GM21423 (cell line): ENCODE data around the gene AUNIP.

Experiments
- ATAC-seq: cut with Tn5 transposase; IDR thresholded peaks from one replicate; pipeline ENCODE4 v1.9.1; 2021; ENCODE audit warnings: mild to moderate bottlenecking, moderate library complexity; ENCODE audit not compliant: unreplicated experiment

Gene AUNIP

GRCh38 chr1:25797939-25798338 is 61.3 kb downstream of the AUNIP start:
- no peak for ATAC-seq

- no peak for ATAC-seq
These were observed 62.3 kb downstream of the AUNIP start for GRCh38 chr1:25796811-25797458.

GRCh38 chr1:25795946-25796810 is 63.1 kb downstream of the AUNIP start:
- ATAC-seq, result no peak

DNA sequence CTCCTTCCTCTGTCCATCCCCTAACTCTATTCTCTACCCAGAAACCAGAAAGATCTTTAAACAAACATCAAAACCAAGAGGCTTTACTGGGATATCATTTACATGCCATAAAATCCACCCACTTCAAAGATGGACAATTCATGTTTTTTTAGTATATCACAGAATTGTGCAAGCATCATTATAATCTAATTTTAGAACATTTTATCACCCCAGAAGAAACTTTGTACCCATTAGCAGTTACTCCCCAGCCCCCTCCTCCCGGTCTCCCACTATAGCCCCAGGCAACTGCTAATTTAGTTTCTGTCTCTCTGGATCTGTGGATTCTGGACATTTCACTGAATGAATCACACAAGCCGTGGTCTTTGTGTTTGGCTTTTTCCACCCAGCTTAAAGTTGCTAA is 64.0 kb downstream of the AUNIP start:
- ATAC-seq, result no peak

- ATAC-seq, result no peak
These were observed 64.9 kb downstream of the AUNIP start for GRCh38 chr1:25794325-25794724.

GRCh38 chr1:25793585-25794170 is 65.6 kb downstream of the AUNIP start:
- ATAC-seq, result no peak

GRCh38 chr1:25792115-25792514 is 67.1 kb downstream of the AUNIP start:
- no peak for ATAC-seq

GRCh38 chr1:25790472-25790871 is 68.8 kb downstream of the AUNIP start:
- no peak for ATAC-seq

- ATAC-seq, result no peak
These were observed 71.5 kb downstream of the AUNIP start for GRCh38 chr1:25787760-25788166.

GRCh38 chr1:25786887-25787759 is 72.1 kb downstream of the AUNIP start:
- ATAC-seq, result no peak

- no peak for ATAC-seq
These were observed 73.8 kb downstream of the AUNIP start for GRCh38 chr1:25785333-25786067.

DNA sequence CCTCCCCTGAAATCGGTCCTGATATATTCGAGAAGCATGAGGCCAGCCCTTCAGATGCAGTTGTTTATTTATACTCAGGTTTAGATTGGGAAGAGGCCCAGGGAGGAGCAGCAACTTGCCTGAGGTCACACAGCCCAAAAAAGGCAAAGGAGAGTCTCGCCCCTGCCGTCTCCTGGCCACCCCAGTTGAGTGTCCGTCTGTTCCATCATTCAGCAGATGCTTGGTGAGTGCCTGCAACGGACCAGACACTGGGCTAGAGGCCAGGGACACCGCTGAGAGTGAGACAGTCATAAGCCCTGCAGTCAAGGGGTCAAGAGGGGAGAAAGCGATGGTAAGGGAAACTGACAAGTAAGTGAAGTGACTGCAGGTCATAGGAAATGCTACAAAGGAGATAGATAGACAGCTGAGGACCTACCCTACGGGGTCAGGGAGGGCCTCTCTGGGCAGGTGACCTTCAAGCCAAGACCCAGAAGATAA is 74.6 kb downstream of the AUNIP start:
- ATAC-seq, result no peak
